Measurements from ENCODE around the gene UNK.

The UNK gene, protein sequence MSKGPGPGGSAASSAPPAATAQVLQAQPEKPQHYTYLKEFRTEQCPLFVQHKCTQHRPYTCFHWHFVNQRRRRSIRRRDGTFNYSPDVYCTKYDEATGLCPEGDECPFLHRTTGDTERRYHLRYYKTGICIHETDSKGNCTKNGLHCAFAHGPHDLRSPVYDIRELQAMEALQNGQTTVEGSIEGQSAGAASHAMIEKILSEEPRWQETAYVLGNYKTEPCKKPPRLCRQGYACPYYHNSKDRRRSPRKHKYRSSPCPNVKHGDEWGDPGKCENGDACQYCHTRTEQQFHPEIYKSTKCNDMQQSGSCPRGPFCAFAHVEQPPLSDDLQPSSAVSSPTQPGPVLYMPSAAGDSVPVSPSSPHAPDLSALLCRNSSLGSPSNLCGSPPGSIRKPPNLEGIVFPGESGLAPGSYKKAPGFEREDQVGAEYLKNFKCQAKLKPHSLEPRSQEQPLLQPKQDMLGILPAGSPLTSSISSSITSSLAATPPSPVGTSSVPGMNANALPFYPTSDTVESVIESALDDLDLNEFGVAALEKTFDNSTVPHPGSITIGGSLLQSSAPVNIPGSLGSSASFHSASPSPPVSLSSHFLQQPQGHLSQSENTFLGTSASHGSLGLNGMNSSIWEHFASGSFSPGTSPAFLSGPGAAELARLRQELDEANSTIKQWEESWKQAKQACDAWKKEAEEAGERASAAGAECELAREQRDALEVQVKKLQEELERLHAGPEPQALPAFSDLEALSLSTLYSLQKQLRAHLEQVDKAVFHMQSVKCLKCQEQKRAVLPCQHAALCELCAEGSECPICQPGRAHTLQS

DNA sequence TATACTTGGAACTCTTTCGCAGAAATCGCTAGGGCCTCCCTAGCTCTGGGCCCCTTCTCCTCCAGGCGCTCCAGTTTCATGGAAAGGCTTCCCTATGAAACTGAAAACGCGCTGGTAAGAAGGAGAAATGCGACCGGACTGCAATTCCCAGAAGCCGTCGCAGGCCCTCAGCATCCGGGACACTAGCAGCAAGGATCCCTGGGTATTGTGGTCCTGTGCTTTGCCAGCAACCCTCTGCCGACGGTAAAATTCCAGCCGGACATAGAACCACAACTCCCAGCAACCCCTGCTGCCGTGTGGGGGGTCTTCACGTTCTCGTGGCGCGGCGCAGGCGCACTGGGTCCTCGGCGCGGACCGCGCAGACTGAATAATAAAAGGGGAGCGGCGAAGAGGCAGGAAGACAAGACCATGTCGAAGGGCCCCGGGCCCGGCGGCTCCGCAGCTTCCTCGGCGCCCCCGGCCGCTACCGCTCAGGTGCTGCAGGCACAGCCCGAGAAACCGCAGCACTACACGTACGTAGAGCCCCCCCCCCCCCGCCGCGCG is at the start of gene UNK:
Gene UNK, plus strand, starts transcription at position 334 of the 543 bp plus-strand sequence. Its CDS starts 75 bp downstream, at position 409.
- peak; percentile 99 for DNase-seq

DNA sequence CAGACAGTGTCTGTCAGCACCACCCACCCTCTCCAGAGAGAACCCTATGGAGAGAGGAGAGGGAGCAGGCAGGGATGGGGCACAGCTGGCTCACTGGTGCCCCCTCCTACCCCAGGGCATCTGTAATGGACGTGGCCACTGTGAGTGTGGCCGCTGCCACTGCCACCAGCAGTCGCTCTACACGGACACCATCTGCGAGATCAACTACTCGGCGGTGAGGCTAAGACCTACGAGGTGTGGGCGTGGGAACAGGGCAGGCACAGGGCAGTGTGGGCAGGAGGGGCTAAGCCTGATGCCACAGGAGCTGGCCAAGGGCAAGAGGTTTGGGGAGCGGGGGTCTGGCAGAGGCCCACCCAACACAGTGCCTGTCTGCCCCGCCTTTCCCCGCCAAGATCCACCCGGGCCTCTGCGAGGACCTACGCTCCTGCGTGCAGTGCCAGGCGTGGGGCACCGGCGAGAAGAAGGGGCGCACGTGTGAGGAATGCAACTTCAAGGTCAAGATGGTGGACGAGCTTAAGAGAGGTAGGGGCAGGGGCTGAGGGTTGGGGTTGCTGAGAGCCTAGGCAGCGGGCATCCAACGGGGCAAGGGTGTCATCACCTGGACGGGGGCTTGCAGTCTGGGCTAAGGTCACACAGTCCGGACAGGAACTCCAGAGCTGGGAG is 48.3 kb upstream of the UNK start:
- no peak for DNase-seq

DNA sequence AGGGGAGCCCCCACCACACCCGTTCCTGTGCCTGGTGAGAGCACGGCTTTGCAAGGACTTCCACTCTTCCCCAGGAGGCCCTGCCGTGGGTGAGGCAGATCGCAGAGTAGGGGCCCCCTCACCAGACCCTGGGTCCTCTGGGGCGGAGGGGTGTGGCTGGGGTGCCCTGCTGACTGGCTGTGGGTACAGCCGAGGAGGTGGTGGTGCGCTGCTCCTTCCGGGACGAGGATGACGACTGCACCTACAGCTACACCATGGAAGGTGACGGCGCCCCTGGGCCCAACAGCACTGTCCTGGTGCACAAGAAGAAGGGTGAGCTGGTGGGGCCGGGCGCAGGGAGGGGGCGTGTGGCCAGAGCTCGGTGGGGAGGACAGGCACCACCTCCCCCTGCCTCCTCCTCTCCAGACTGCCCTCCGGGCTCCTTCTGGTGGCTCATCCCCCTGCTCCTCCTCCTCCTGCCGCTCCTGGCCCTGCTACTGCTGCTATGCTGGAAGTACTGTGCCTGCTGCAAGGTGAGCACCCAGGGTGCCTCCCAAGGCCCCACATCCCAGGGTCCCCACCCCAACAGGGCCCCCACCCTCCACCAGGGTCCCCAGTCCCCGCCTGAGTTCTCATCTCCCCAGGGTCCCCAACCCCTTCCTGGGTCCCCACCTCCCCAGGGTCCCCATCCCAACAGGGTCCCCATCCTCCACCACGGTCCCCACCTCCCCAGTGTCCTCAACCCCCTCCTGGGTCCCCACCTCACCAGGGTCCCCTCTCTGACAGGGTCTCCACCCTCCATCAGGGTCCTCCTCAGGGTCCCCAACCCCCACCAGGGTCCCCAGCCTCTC is 47.3 kb upstream of the UNK start:
- no peak for DNase-seq

DNA sequence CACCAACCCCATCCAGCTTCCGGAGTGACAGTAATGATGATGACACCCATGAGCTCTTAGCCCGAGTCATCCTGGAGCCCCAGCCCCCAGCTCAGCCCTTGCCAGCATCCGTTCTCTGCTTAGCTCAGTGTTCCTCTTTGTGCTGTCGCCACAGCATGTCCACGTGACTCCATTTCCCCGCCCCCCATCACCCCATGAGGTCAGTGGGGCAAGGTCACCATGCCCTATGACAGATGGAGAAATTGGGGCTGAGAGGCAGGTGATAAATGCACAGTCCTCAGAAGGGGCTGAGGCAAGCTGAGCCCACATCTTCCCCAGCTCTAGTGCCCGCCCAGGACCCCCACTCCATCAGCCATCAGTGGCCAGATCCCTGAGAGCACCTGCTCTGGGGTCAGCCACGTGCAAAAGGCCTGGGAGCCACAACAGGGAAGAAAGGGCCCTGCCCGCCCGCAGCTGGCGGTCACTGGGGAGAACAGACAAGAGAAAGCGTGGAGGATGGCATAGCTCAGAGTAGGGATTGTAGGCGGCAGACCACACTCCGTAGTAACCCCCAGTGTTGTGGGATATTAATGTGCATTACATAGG is 46.3 kb upstream of the UNK start:
- DNase-seq = no peak

DNA sequence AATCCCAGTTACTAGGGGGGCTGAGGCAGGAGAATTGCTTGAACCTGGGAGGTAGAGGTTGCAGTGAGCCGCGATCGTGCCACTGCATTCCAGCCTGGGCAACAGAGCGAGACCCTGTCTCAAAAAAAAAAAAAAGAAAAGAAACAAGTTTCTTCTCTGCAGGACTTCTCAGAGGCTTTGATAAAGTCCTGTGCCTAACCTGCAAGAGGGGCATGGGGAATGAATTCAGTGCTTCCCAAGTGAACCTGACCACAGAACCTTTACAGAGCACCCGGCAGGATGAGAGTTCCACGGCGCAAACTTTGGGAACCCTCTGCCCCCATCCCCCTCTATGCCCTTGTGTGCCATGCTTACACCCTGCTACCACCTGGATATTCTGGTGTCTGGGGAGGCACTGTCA is 45.4 kb upstream of the UNK start:
- no peak for DNase-seq

DNA sequence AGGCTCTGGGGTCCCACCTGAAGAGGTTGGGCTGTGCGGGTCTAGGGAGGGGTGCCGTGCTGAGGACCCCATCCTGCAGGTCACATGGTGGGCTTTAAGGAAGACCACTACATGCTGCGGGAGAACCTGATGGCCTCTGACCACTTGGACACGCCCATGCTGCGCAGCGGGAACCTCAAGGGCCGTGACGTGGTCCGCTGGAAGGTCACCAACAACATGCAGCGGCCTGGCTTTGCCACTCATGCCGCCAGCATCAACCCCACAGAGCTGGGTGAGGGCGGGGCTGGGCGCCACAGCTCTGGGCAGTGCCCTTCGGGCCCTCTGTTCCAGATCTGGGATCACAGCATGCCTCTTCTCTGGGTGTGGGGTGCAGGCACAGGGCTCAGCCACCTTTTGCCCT is 44.8 kb upstream of the UNK start:
- no peak for DNase-seq

DNA sequence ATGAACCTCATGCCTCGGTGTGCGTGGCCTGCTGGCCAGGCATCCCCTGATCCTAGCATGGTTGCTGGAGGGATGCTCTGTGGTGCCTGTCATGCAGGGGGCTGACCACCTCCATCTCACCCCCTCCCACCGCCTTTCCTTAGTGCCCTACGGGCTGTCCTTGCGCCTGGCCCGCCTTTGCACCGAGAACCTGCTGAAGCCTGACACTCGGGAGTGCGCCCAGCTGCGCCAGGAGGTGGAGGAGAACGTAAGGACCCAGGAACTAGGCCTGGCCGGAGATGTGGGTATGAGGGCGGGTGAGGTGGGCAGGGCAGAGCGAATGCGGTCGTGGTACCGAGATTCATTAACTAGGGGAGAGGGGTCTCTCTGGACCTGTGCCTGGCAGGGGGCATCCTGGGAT is 44.4 kb upstream of the UNK start:
- DNase-seq = no peak

DNA sequence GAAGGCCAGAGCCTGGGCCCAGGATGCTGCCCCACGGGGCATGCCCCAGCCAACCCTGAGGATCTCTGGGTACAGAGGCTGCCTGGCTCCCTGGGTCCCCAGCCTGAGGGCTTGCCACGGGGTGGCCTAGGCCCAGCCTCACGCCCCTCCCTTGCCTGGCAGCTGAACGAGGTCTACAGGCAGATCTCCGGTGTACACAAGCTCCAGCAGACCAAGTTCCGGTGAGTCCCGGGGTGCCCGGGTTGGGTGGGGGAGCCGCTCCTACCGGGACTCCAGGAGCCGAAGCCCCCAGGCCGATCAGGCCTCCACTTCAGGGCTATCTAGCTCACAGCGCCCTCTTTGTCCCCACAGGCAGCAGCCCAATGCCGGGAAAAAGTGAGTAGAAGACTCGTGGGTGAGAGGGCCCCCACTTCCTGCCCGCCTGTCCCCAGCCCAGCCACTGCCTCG is 44.0 kb upstream of the UNK start:
- DNase-seq = no peak

DNA sequence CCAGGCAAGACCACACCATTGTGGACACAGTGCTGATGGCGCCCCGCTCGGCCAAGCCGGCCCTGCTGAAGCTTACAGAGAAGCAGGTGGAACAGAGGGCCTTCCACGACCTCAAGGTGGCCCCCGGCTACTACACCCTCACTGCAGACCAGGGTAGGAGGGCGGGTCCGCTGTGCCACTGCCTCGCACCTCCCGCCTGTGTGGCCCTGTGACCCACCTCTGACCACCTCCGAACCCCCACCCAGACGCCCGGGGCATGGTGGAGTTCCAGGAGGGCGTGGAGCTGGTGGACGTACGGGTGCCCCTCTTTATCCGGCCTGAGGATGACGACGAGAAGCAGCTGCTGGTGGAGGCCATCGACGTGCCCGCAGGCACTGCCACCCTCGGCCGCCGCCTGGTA is 42.3 kb upstream of the UNK start:
- no peak for DNase-seq

DNA sequence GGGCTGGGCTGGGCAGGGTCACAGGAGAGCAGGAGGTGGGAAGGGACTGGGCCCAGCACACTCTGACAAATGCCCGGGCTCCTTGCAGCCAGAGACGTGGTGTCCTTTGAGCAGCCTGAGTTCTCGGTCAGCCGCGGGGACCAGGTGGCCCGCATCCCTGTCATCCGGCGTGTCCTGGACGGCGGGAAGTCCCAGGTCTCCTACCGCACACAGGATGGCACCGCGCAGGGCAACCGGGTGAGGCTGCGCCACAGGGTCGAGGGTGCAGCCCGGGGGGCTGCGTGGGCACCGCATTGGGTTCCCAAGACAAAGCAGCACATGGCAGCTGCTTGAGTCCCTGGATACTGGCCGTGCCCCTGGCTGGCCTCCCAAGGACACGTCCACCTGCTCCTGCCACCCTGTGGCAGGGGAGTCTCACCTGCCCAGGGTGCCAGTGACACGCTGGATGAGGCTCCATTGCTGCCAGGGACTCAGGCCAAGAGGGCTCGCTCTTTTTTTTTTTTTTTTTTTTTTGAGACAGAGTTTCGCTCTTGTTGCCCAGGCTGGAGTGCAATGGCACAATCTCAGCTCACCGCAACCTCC is 40.9 kb upstream of the UNK start:
- no peak for DNase-seq

DNA sequence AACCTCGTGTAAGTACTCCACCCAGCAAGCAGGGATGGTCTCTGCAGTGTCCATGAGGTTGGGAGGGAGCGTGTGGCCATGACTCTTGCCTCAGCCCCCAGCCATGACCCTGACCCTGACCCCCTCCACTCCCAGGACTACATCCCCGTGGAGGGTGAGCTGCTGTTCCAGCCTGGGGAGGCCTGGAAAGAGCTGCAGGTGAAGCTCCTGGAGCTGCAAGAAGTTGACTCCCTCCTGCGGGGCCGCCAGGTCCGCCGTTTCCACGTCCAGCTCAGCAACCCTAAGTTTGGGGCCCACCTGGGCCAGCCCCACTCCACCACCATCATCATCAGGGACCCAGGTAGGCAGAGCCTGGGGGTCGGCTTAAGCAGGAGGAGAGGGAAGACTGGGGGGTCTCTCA is 35.9 kb upstream of the UNK start:
- DNase-seq = no peak

DNA sequence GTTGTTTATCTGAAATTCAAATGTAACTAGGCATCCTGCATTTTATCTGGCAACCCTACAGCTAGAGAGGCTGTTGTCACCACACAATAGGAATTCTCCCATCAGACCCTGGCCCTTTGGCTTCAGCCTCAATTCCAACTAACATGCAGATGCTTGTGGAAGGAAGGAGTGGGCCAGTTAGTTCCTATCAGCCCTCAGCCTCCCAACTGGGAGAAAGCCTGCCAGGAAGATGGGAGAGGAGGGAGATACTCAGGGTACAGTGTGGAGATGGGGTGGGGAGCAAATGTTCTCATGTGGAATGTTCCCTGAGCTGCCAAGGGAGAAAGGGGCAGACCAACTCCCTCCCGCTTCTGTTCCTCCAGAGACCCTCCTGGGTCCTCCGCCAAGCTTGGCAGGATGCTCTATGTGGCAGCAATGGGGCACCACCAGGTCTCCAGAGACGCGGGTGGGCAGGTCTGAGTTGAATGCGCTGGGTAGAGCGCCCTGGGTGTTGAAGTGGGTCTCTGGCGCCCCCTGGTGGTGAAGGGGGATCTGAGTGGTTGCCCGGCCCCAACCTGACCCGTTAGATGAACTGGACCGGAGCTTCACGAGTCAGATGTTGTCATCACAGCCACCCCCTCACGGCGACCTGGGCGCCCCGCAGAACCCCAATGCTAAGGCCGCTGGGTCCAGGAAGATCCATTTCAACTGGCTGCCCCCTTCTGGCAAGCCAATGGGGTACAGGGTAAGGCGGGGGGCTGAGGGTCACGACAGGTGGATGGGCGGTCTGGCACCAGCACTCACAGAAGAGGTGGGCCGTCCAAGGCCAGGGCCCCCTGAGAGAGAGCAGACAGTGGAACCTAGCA is 34.8 kb upstream of the UNK start:
- DNase-seq = peak; percentile 69 to 79

DNA sequence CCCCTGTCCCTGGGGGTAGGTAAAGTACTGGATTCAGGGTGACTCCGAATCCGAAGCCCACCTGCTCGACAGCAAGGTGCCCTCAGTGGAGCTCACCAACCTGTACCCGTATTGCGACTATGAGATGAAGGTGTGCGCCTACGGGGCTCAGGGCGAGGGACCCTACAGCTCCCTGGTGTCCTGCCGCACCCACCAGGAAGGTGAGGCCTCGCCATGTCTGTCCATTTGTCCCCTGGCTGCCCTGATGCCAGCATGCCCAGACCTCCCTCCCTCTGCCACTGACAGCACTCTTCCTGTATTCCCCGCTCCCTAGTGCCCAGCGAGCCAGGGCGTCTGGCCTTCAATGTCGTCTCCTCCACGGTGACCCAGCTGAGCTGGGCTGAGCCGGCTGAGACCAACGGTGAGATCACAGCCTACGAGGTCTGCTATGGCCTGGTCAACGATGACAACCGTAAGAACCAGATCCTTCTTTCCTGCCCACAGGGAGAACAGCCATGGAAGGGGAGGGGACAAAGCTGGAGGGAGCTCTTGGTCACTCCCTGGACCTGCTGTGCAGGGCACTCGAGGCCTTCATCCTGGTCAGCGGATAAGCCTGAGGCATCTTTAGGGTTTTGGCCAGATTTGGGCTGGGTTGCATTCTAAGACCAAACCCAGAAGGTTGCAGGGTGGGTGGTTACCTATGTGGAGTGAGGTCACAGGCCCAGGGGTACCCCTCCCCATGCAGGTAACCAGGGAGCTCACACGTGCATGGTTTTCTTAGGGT is 33.8 kb upstream of the UNK start:
- DNase-seq = no peak

DNA sequence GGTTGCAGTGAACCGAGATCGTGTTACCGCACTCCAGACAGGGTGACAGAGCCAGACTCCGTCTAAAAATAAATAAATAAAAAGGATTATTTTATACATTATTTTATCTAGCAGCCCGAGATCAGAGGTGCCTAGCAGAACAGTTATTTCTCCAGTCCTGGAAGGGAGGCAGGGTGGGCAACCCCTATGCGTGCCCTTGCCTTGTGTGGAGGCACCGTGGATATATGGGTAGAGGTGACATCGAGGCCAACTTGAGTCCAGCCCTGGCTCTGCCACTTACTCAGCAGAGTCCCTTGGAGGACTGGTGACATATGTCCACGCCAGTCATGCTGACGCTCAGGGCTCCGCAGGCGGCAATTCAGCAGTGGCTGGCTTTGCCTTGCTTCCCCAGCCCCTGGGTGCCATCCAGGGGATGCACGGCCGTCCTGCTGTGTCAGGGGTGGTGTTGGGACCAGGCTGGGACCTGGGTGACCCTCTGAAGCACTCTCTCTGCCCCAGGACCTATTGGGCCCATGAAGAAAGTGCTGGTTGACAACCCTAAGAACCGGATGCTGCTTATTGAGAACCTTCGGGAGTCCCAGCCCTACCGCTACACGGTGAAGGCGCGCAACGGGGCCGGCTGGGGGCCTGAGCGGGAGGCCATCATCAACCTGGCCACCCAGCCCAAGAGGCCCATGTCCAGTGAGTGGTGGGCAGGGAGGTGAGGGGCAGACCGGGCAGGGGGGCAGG is 32.8 kb upstream of the UNK start:
- DNase-seq = no peak

DNA sequence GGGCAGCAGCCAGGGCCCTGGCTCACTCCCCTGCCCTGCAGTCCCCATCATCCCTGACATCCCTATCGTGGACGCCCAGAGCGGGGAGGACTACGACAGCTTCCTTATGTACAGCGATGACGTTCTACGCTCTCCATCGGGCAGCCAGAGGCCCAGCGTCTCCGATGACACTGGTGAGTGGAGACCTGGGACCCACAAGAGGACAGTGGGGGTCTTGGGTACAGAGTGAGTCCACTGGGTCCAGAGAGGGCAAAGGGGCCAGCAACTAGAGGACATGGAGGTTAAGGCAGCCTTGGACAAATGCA is 32.2 kb upstream of the UNK start:
- DNase-seq = no peak

DNA sequence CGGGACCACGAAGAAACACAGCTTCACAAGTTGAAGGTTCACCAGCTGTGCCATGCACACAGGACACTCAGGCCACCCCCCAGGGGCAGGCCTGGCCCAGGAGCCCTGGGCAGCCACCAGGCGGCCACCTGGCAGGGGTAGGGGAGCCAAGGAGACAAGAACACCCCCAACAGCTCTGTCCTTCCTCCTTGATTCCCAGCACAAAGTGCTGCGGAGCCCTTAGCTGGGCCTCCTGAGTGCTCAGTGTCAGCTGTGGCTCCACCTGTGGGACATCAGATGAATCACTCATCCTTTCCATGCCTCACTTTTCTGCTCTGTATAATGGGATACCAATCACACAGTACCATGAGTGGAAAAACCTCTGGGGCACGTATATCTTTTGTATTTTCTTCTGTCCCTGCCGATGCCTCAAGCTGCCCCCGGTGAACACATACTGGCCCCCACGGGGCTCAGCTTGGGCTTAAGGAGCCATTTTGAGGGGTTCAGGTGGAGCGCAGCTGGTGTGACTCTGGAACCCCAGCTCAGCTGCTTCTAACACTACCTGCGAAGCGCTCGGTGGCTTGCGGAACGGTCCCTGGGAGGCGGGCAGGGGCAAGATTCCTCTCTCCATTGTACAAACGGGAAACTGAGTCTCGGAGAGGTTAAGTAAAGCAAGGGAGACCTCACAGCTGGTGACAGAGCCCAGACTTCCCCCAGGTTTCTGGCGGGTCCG is 31.6 kb upstream of the UNK start:
- DNase-seq = no peak

DNA sequence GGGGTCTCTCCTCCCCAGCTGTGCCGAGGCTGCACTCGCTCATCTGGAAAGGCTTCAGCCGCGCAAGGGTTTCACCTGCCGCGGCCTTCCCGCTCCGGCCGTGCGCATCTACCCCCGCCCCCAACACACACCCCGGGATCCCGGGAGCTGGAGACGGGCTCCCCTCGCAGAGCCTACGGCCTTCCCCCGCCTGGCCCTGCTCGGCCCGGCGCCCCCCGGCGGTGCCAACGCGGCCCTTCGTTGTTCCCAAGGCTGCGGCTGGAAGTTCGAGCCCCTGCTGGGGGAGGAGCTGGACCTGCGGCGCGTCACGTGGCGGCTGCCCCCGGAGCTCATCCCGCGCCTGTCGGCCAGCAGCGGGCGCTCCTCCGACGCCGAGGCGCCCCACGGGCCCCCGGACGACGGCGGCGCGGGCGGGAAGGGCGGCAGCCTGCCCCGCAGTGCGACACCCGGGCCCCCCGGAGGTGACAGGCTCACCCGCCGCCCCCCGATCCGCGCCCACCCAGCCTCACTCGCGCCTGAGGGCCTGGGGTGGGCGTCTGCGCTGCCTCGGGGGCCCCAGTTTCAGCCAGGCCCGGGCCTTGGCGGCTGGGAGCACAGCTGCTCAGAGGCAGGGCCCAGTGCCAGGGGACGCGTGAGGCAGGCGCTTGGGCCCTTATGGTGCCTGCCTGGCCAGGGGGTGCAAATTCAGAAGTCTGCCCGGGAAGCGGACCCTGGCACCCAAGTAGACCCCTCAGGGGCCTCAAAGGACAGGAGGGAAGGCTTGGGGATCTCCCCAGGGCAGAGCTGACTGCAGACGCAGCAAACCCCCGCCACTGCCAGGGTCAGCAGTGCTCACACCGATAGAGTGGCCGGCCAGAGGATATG is 30.9 kb upstream of the UNK start:
- DNase-seq = peak; percentile 54 to 85
